Measurements from ENCODE around the gene RARRES2.
"Not testable (repeated sequence)": the region's sequence is repeated elsewhere in the genome, so short reads cannot be mapped to it uniquely, and the experiment has no call there.

- TF ChIP-seq CTCF (IDR thresholded peaks at IDR 0.05); POLR2AphosphoS5 (IDR thresholded peaks at IDR 0.05); POLR2A (IDR thresholded peaks at IDR 0.05); EP300 (IDR thresholded peaks at IDR 0.05; ENCODE audit: low read depth): not testable (repeated sequence)
Observed at GRCh38 chr7:150305903-150306284, 35.5 kb downstream of the RARRES2 start.
